GM12878 (cell line): Measurements from ENCODE around the gene PQBP1. TPM values are rescaled to one million over a fixed set of nuclear protein-coding genes. Genes with fewer than 3 reads are reported as not detected.

Source experiments
- ATAC-seq: fragments of 200-7000 bp; cut with Tn5 transposase; 3 replicates; pipeline ENCODE4 v1.9.1; 2020; ENCODE audit warnings: mild to moderate bottlenecking, moderate library complexity
- BruUV-seq: library from RNA; stranded (reverse); fragments of 400-500 nt; replicated peaks from 2 replicates; lab custom pipeline; 2021; lab: Mats Ljungman, UMichigan
- CTCF ChIA-PET: fragments of 300-600 bp; sonication (Branson Sonifier 250); formaldehyde crosslinking; extraction: SDS; loops from one replicate; lab custom pipeline; 2021; ENCODE audit warnings: inconsistent platforms; lab: Yijun Ruan, JAX
- POLR2A ChIA-PET: fragments of 350-600 bp; formaldehyde crosslinking; extraction: SDS; loops from one replicate; lab custom pipeline; 2021; ENCODE audit warnings: inconsistent platforms; lab: Charles Lee
- RAD21 ChIA-PET: fragments of 300-600 bp; sonication (Branson Sonifier 250); formaldehyde crosslinking; loops from one replicate; lab custom pipeline; 2023; ENCODE audit warnings: antibody characterized with exemption; ENCODE audit not compliant: unreplicated experiment; lab: Charles Lee
- SMC1A ChIA-PET: fragments of 300-600 bp; sonication (Branson Sonifier 250); formaldehyde crosslinking; loops from one replicate; lab custom pipeline; 2023; ENCODE audit not compliant: unreplicated experiment, uncharacterized antibody; lab: Charles Lee
- DNase-seq: peaks from one replicate; pipeline ENCODE4 v3.0.0-alpha.2; 2011; ENCODE audit warnings: low read depth, low spot score
- FAIRE-seq: peaks from 3 replicates; lab custom pipeline; 2011; peaks lifted over from hg19 to GRCh38; lab: Jason Lieb, UNC
- H2AFZ ChIP-seq: 2 replicates; pipeline ENCODE4 v1.6.0; 2011; ENCODE audit warnings: low read depth, low read length, control low read depth; ENCODE audit not compliant: control insufficient read depth
- H3K27ac ChIP-seq: 2 replicates; pipeline ENCODE4 v1.5.1; 2011; ENCODE audit warnings: control low read depth; ENCODE audit not compliant: control insufficient read depth, insufficient read depth
- H3K27me3 ChIP-seq, 2 experiments: replicated peaks in 1 of 2; 2 replicates each; pipeline versions ENCODE4 v1.6.0 to v1.6.1; 2011; ENCODE audit warnings: low read length in 1 of 2; ENCODE audit not compliant: control insufficient read depth in 2 of 2, insufficient read depth in 2 of 2
- H3K36me3 ChIP-seq, 2 experiments: 2 replicates each; pipeline ENCODE4 v1.5.1; 2011; ENCODE audit warnings: low read length in 1 of 2; ENCODE audit not compliant: control insufficient read depth in 2 of 2, insufficient read depth in 2 of 2
- H3K4me1 ChIP-seq: 2 replicates; pipeline ENCODE4 v1.6.1; 2011; ENCODE audit warnings: mild to moderate bottlenecking, low read length, moderate library complexity, mixed read lengths; ENCODE audit not compliant: control insufficient read depth, insufficient read depth
- H3K4me2 ChIP-seq: 2 replicates; pipeline ENCODE4 v1.6.0; 2011; ENCODE audit warnings: control low read depth; ENCODE audit not compliant: control insufficient read depth, insufficient read depth
- H3K4me3 ChIP-seq: fragments of 200-600 bp; sonication (generic); 2 replicates; pipeline ENCODE4 v1.5.1; 2016
- H3K79me2 ChIP-seq: 2 replicates; pipeline ENCODE4 v1.6.0; 2011; ENCODE audit warnings: low read length; ENCODE audit not compliant: control insufficient read depth, insufficient read depth
- H3K9ac ChIP-seq: 2 replicates; pipeline ENCODE4 v1.8.0; 2011; ENCODE audit warnings: low read length, control low read depth, mixed read lengths; ENCODE audit not compliant: control insufficient read depth, insufficient read depth
- H3K9me3 ChIP-seq: replicated peaks from 3 replicates; pipeline ENCODE4 v1.5.1; 2011; ENCODE audit warnings: mild to moderate bottlenecking, low read length; ENCODE audit not compliant: control insufficient read depth, insufficient read depth
- H4K20me1 ChIP-seq: 2 replicates; pipeline ENCODE4 v1.6.0; 2011; ENCODE audit not compliant: control insufficient read depth, insufficient read depth
- CBFB ChIP-seq: IDR thresholded peaks from 2 replicates; pipeline ENCODE4 v1.6.1; 2016; ENCODE audit warnings: antibody characterized with exemption, low read depth
- CREM ChIP-seq: IDR thresholded peaks from 2 replicates; pipeline ENCODE4 v1.6.1; 2014; ENCODE audit warnings: antibody characterized with exemption, low read depth
- EP300 ChIP-seq, 2 experiments: fragments of 150-350 bp in 1 of 2; IDR thresholded peaks; 2 replicates each; pipeline ENCODE4 v1.6.1; 2011 to 2012; ENCODE audit warnings: low read depth in 2 of 2, low read length in 2 of 2, borderline replicate concordance in 1 of 2, improper control_type of control experiment in 1 of 2, inconsistent platforms in 1 of 2; ENCODE audit not compliant: control insufficient read depth in 1 of 2
- EZH2 ChIP-seq: IDR thresholded peaks from 2 replicates; pipeline ENCODE4 v1.6.1; 2012; ENCODE audit warnings: low read depth, mild to moderate bottlenecking, control low read depth, inconsistent platforms, low read length, borderline replicate concordance; ENCODE audit not compliant: control insufficient read depth
- HDAC6 ChIP-seq: fragments of 200-600 bp; sonication (generic); IDR thresholded peaks from one replicate; pipeline ENCODE4 v1.8.0; 2017; ENCODE audit warnings: antibody characterized with exemption; ENCODE audit not compliant: unreplicated experiment
- IRF3 ChIP-seq: fragments of 450-650 bp; IDR thresholded peaks from 2 replicates; pipeline ENCODE4 v1.6.1; 2014; ENCODE audit warnings: mild to moderate bottlenecking
- LARP7 ChIP-seq: fragments of 450-650 bp; IDR thresholded peaks from 2 replicates; pipeline ENCODE4 v1.6.1; 2017; ENCODE audit warnings: mild to moderate bottlenecking
- MXI1 ChIP-seq: fragments of 150-350 bp; IDR thresholded peaks from 2 replicates; pipeline ENCODE4 v1.6.1; 2011; ENCODE audit warnings: low read depth, mild to moderate bottlenecking, inconsistent platforms, low read length, improper control_type of control experiment
- NFYB ChIP-seq: IDR thresholded peaks from 2 replicates; pipeline ENCODE4 v1.6.1; 2011; ENCODE audit warnings: low read depth, mild to moderate bottlenecking, low read length, improper control_type of control experiment, moderate library complexity; ENCODE audit not compliant: insufficient read depth
- PKNOX1 ChIP-seq: fragments of 450-650 bp; IDR thresholded peaks from 2 replicates; pipeline ENCODE4 v1.6.1; 2016; ENCODE audit warnings: mild to moderate bottlenecking
- POLR2A ChIP-seq: IDR thresholded peaks from 2 replicates; pipeline ENCODE4 v1.6.1; 2011; ENCODE audit warnings: low read depth, mild to moderate bottlenecking, low read length
- POLR2AphosphoS5 ChIP-seq: IDR thresholded peaks from 2 replicates; pipeline ENCODE4 v1.6.1; 2011; ENCODE audit warnings: mild to moderate bottlenecking, low read length, inconsistent platforms
- SMAD1 ChIP-seq: fragments of 450-650 bp; IDR thresholded peaks from 2 replicates; pipeline ENCODE4 v1.6.1; 2018; ENCODE audit warnings: mild to moderate bottlenecking, low read depth; ENCODE audit not compliant: partially characterized antibody
- SMAD5 ChIP-seq: IDR thresholded peaks from 2 replicates; pipeline ENCODE4 v1.6.1; 2016; ENCODE audit warnings: antibody characterized with exemption, low read depth
- TCF3 ChIP-seq: IDR thresholded peaks from 2 replicates; pipeline ENCODE4 v1.6.1; 2012; ENCODE audit warnings: low read depth, mild to moderate bottlenecking, low read length, borderline replicate concordance; ENCODE audit not compliant: insufficient read depth
- USF1 ChIP-seq: IDR thresholded peaks from 2 replicates; pipeline ENCODE4 v1.6.1; 2011; ENCODE audit warnings: borderline replicate concordance, low read depth, mild to moderate bottlenecking, moderate library complexity, mixed read lengths, low read length; ENCODE audit not compliant: insufficient read depth; ENCODE audit errors: extremely low read length
- USF2 ChIP-seq: IDR thresholded peaks from 2 replicates; pipeline ENCODE4 v1.6.1; 2011; ENCODE audit warnings: low read depth, low read length, improper control_type of control experiment, borderline replicate concordance
- WGBS: methylation state at CpG from one replicate; pipeline ENCODE4 v1.1.6; 2016; ENCODE audit warnings: low lambda C conversion rate; ENCODE audit not compliant: insufficient replicate concordance, insufficient coverage; ENCODE audit errors: missing lambda C conversion rate; 5-methylcytosine and 5-hydroxymethylcytosine counted together
- in situ Hi-C: fragments of 300-500 bp; cut with MboI; formaldehyde crosslinking; loops from 9 replicates; pipeline ENCODE4 v1.14.3; 2018; ENCODE audit warnings: mixed read lengths
- intact Hi-C: fragments of 100-400 bp; cut with micrococcal nuclease; formaldehyde crosslinking; loops from one replicate; pipeline ENCODE4 v1.14.2; 2022; ENCODE audit not compliant: unreplicated experiment
- polyA plus RNA-seq, 11 experiments: library from polyadenylated mRNA; depleted of rRNA in 4 of 11; unstranded in 6 of 11; stranded (reverse) in 5 of 11; fragments of >200 nt; fragmentation: Nextera tagmentation in 4 of 11; fragmentation: Illumina TruSeq in 1 of 11; extraction: Ambion mirVana in 4 of 11; extraction: Trizol in 1 of 11; gene quantifications; 1 replicate in 1 of 11; 2 replicates in 10 of 11; pipeline versions ENCODE4 v1.2.1 to v1.2.3, GENCODE V29; 2011 to 2016; ENCODE audit warnings: inconsistent platforms in 2 of 11, missing spikeins in 2 of 11, low read depth in 1 of 11
- total RNA-seq, 4 experiments: library from RNA; depleted of rRNA in 3 of 4; stranded (reverse); fragments of >200 nt in 3 of 4; fragmentation: Illumina TruSeq in 1 of 4; extraction: Trizol in 1 of 4; gene quantifications; 2 replicates each; pipeline versions ENCODE4 v1.2.1 to v1.2.3, GENCODE V29; 2013 to 2021

Gene PQBP1
- total and polyA plus RNA-seq, 10 of the 15 experiments (the other 5 are each of a cell fraction or from before 2014, with no cell fraction given), result 12.5 to 74.8 (median 68.5) TPM

- H3K4me3 ChIP-seq, result peak within 1 kb of the TSS; percentile 73
- ATAC-seq, result peak; percentile 83
- H3K4me2 ChIP-seq, result peak within 1 kb of the TSS; percentile 75
- no peaks in the 10 kb centered on the region for H3K27me3 ChIP-seq
- ChIA-PET CTCF (interaction anchor here (1.0 to 1.6 kb wide), 3 partner anchors 18 to 27 kb away, joined by 4 to 8 read pairs (median 6); no protein-coding TSS in a partner anchor), RAD21 (interaction anchor here (0.6 to 1.0 kb wide), 4 partner anchors 13 to 21 kb away, joined by 3 to 5 read pairs (median 4); no protein-coding TSS in a partner anchor), SMC1A (interaction anchor here (2.3 kb wide), 1 partner anchor 18 kb away, joined by 12 read pairs; no protein-coding TSS in a partner anchor), POLR2A (interaction anchor here (2.9 kb wide), 1 partner anchor 21 kb away, joined by 21 read pairs; no protein-coding TSS in a partner anchor)
- no peaks in the 10 kb centered on the region; the same call in 2 of the 3 replicates for H3K9me3 ChIP-seq
- DNase-seq, result peak; percentile 81
- H3K79me2 ChIP-seq, result peaks cover 41% of the 10 kb centered on the region
- in situ Hi-C loops, result no loop called here
- intact Hi-C loops, result loop anchor here (1.0 to 5.0 kb wide), 3 partner anchors 19 to 124 kb away; partner anchors contain the start of genes OTUD5 and TFE3
- peak within 1 kb of the TSS; percentile 83 for H3K27ac ChIP-seq
- BruUV-seq, result no TSS peak
- peaks cover 9% of the 10 kb centered on the region for H3K4me1 ChIP-seq
- FAIRE-seq, result peak; percentile 70
- peaks cover 5% of the 10 kb centered on the region for H4K20me1 ChIP-seq
- H3K36me3 ChIP-seq, result peaks cover 3 to 5% of the 10 kb centered on the region in 2 experiments; a peak in 3 of 4 replicates
- no peak within 1 kb of the TSS for H2AFZ ChIP-seq
- 39% methylated on average over 40 of the region's 55 CpGs for WGBS
- peak within 1 kb of the TSS; percentile 83 for H3K9ac ChIP-seq
- TF ChIP-seq POLR2AphosphoS5 (peak; percentile 98), USF1 (peak; percentile 68), EZH2 (no peak), EP300 (IDR thresholded peaks at IDR 0.05; ENCODE audit: borderline replicate concordance in 1 of 2, control insufficient read depth in 1 of 2, low read depth in 2 of 2, low read length in 2 of 2) (no peak), NFYB (peak; percentile 80), HDAC6 (peak; percentile 72), MXI1 (peak; percentile 88), PKNOX1 (peak; percentile 34; the same call in 1 of the 2 replicates), CBFB (peak; percentile 75; the same call in 1 of the 2 replicates), CREM (peak; percentile 31; the same call in 1 of the 2 replicates), IRF3 (peak; percentile 49; the same call in 1 of the 2 replicates), USF2 (peak; percentile 68), TCF3 (peak; percentile 91), POLR2A (peak; percentile 95), SMAD1 (peak; percentile 64), SMAD5 (peak; percentile 78), LARP7 (peak; percentile 88)
Measured at GRCh38 chrX:48918643-48919340, 21.1 kb downstream of the PQBP1 start, which contains the start of gene PIM2. TSS of gene PIM2 (minus strand) at chrX:48919024. CDS start at chrX:48918834, 190 bp downstream.
